DMS 273 treated with DMSO at 0.1 percent for 48 hours (cell line): ENCODE measurements around the gene ZSCAN18.
"Not testable (repeated sequence)": the region's sequence is repeated elsewhere in the genome, so short reads cannot be mapped to it uniquely, and the experiment has no call there.

Source experiments
- DNase-seq: peaks from one replicate; lab custom pipeline; 2025; lab: John Stamatoyannopoulos, UW

ZSCAN18 gene

GRCh38 chr19:58097781-58098681 lies at the start of gene ZSCAN18:
Gene ZSCAN18 (minus strand): TSS chr19:58098231. CDS start chr19:58090267, 7,964 bp downstream.
- DNase-seq, result peak; percentile 91

- not testable (repeated sequence) for DNase-seq
These were observed 49.4 kb upstream of the ZSCAN18 start for GRCh38 chr19:58147475-58147874.

GRCh38 chr19:58145849-58146248 lies 47.8 kb upstream of the ZSCAN18 start:
- no peak for DNase-seq

GRCh38 chr19:58134244-58134643 lies 36.2 kb upstream of the ZSCAN18 start:
- no peak for DNase-seq

- DNase-seq, result no peak
These were observed 31.3 kb upstream of the ZSCAN18 start for GRCh38 chr19:58129284-58129683.

GRCh38 chr19:58128041-58128685 lies 30.1 kb upstream of the ZSCAN18 start:
- no peak for DNase-seq

GRCh38 chr19:58123354-58123753 lies 25.3 kb upstream of the ZSCAN18 start:
- DNase-seq, result no peak

- DNase-seq, result no peak
These were observed 21.1 kb upstream of the ZSCAN18 start for GRCh38 chr19:58118979-58119733.

- DNase-seq, result no peak
These were observed 20.0 kb upstream of the ZSCAN18 start for GRCh38 chr19:58117841-58118575.

GRCh38 chr19:58108546-58108817 lies 10.5 kb upstream of the ZSCAN18 start:
- no peak for DNase-seq

GRCh38 chr19:58107778-58108545 lies 9.9 kb upstream of the ZSCAN18 start:
- no peak for DNase-seq

- no peak for DNase-seq
These were observed 609 bp upstream of the ZSCAN18 start for GRCh38 chr19:58098682-58098998.

GRCh38 chr19:58097349-58097748 lies 682 bp downstream of the ZSCAN18 start:
- no peak for DNase-seq

GRCh38 chr19:58096884-58097283 lies 1.1 kb downstream of the ZSCAN18 start:
- no peak for DNase-seq

GRCh38 chr19:58095328-58095727 lies 2.7 kb downstream of the ZSCAN18 start:
- DNase-seq, result no peak

GRCh38 chr19:58093071-58093470 lies 5.0 kb downstream of the ZSCAN18 start:
- no peak for DNase-seq

- no peak for DNase-seq
These were observed 6.6 kb downstream of the ZSCAN18 start for GRCh38 chr19:58091251-58091995.

GRCh38 chr19:58089846-58090245 lies 8.2 kb downstream of the ZSCAN18 start:
- no peak for DNase-seq

GRCh38 chr19:58088521-58089052 lies 9.4 kb downstream of the ZSCAN18 start:
- DNase-seq, result no peak
